ENCODE data around the gene RBM6.
"Not testable (repeated sequence)": the region's sequence is repeated elsewhere in the genome, so short reads cannot be mapped to it uniquely, and the experiment has no call there.

RBM6 gene, protein sequence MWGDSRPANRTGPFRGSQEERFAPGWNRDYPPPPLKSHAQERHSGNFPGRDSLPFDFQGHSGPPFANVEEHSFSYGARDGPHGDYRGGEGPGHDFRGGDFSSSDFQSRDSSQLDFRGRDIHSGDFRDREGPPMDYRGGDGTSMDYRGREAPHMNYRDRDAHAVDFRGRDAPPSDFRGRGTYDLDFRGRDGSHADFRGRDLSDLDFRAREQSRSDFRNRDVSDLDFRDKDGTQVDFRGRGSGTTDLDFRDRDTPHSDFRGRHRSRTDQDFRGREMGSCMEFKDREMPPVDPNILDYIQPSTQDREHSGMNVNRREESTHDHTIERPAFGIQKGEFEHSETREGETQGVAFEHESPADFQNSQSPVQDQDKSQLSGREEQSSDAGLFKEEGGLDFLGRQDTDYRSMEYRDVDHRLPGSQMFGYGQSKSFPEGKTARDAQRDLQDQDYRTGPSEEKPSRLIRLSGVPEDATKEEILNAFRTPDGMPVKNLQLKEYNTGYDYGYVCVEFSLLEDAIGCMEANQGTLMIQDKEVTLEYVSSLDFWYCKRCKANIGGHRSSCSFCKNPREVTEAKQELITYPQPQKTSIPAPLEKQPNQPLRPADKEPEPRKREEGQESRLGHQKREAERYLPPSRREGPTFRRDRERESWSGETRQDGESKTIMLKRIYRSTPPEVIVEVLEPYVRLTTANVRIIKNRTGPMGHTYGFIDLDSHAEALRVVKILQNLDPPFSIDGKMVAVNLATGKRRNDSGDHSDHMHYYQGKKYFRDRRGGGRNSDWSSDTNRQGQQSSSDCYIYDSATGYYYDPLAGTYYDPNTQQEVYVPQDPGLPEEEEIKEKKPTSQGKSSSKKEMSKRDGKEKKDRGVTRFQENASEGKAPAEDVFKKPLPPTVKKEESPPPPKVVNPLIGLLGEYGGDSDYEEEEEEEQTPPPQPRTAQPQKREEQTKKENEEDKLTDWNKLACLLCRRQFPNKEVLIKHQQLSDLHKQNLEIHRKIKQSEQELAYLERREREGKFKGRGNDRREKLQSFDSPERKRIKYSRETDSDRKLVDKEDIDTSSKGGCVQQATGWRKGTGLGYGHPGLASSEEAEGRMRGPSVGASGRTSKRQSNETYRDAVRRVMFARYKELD

DNA sequence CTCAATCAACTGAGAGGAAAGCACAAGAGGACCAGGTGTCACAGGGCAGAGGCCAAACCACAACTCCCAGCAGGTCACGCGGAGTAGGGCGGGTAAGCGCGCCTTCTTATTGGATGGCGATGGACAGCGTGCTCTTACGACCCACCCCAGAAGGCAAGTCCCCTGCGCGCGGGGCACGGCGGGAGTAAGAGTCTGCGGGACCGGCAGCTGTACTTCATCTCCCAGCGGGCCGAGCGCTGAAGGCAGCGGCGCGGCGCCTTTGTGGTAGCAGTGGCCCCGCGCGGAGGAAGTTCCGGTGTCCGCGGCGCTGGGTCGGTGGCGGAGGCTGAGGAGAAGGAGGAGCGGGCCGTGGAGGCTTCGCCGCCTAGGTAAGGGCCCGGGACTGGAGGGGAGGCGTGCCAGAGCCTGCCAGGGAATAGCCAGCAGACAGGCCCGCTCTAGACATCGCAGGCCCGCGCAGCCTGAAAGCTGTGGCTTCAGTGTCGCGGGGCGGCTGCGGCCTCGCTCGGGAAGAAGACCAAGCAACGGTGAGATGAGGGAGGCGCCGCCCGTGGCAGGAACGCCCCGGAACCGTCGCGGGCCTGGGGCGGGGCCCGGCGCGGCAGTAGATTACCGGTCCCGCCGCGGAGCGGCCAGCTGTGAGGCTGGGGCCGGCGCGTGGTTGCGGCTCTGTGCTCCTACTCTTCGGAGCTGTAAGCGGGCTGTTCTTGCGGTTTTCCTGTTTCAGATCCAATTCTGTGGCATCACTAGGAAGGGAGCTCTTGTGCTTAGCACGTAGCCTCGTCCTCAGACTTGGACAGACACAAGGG is at the start of gene RBM6:
RBM6 (plus strand) TSS at position 293 of the 809 bp plus-strand sequence. CDS start 22,492 bp downstream, outside the sequence.
- peak; percentile 95 for DNase-seq

DNA sequence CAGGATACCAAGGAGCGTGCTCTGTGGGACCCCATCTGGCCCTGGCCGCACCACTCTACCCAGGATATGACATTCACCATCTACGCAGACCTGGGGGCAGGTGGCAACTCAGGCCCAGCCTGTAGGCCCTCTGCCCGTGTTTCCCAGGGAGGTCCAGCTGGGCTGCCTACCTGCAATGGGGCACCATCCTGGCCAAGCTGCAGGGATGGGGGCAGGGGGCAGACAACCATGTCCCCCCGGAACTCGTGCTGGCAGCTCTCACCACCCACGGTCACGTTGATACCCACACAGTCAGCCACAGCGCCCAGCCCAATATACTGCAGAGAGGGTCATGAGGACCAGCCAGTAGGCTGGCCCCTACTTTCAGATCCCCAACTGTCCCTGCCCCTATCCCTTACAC is 44.2 kb upstream of the RBM6 start:
- DNase-seq, result no peak

DNA sequence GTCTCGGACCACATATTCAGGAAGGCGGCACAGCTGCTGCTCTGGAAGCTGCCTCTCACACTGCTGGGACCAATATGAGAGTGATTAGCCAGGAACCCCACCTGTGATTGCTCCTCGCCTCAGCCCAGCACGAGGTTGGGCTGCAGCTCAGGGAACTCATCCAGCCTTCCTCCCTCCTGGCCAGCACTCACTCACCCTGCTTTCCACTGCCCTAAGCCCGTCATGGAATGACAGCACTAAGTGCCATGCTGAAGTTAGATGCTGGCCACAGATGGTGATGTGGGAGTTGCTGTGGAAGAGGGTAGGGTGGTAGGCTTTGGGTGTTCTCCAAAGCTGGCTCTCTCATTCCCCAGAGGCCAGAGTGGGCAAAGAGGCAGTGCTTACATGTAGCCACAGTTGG is 43.6 kb upstream of the RBM6 start:
- no peak for DNase-seq

DNA sequence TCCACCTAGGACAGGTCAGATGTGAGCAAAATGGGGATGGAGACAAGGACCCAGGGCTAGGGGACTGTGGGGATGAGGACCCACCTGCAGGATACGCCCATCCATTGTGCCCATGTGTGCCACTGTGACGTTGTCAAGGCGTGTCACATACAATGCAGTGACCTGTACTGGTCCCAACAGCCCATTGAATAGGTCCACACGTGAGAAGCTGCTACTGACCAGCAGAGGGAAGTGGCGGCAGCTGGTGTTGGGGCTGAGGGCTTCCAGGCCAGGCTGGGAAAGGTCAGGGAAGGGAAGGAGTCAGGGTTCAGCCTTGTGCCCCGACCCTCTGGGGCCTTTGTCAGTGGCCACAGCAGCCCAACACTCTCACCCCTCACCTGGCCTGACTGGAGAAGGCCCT is 41.0 kb upstream of the RBM6 start:
- no peak for DNase-seq

DNA sequence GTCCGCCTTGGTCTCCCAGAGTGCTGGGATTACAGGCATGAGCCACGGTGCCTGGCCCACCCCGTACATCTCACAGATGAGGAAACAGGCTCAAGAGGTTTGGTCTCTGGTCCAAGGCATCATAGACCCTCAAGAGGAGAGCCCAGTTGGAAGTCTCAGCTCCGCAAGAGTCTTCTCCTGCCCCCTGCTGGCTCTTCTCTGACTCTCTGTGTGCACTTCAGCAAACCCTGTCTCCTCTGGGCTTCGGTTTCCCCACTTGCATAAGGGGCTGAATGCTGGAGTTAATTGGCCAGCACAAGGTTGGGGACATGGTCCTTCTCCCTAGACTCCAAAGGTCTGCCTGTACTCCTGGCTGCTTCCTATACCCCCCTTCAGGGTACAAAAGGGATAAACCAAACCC is 40.1 kb upstream of the RBM6 start:
- no peak for DNase-seq

DNA sequence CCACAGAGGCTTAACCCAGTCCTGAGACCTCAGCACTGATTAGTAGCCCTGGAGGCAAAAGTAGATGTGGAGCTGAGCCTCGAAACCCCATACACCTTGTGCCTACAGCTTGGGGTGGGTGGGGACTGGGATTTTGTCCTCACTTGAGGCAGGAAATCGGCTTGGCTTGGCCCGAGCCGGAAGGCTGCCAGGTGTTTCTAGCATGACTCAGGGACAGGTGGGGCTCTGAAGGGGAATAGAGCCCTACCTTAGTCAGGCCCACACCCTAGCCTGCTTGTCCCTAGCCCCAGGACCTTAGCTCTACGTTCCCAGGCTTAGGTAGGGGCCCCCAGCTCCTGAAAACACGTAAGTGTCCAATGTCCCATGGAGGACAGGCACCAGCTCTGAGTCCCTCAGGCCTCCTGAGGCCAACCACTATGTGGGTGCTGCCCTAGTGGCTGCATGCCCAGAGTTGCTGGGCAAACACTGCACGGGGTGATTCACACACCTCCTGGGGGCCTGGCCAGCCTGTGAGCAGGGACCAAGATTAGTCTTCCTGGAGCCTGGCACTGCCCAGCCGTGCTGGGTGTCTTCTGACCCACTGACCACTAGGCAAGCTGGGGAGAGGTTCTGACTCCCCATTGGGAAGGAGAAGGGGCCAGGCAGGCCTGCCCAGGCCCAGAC is 39.3 kb upstream of the RBM6 start:
- no peak for DNase-seq

DNA sequence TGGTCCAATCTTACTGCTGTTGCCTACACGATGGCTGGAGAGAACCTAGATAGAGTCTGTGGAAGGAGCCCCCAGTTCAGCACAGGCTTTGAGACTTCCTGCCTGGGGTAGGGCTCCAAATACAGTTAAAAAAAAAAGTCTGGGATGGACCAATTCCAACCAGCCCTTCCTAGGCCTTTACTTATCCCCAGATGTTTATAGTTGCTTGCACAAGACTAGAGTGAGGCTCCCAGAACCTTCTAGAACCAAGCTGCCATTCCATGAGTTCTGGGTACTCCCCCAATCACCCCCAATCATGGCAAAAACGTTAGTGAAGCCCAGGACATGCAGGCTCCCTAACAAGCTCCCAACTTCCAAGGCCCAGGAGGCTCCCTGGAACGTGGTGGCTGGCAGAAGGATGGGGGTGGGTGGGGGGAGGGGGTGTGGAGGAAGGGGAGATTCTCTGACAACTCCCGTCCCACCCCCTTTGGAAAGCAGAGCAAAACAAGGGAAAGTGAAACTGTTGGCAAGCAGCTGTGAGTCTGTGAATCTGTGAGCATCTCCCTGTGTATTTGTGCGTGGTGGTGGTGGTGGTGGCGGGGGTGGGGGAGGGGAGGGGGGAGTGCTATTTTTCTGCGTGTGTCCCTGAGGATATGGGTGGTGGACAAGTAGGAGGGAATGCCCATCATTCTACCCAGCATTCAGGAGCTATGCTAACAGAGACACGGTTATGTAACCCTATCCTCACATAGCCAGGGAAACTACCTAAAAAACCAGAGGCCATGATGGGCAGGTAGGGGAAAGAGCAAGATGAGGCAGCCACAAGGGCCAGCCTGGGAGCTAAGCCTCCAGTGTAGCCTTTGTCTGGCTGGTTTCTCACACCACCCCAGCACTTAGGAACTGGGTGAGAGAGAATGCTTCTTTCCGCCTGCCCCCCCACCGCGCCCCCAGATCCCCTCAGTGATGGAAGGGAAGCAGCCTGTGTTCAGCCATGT is 38.3 kb upstream of the RBM6 start:
- DNase-seq, result no peak

DNA sequence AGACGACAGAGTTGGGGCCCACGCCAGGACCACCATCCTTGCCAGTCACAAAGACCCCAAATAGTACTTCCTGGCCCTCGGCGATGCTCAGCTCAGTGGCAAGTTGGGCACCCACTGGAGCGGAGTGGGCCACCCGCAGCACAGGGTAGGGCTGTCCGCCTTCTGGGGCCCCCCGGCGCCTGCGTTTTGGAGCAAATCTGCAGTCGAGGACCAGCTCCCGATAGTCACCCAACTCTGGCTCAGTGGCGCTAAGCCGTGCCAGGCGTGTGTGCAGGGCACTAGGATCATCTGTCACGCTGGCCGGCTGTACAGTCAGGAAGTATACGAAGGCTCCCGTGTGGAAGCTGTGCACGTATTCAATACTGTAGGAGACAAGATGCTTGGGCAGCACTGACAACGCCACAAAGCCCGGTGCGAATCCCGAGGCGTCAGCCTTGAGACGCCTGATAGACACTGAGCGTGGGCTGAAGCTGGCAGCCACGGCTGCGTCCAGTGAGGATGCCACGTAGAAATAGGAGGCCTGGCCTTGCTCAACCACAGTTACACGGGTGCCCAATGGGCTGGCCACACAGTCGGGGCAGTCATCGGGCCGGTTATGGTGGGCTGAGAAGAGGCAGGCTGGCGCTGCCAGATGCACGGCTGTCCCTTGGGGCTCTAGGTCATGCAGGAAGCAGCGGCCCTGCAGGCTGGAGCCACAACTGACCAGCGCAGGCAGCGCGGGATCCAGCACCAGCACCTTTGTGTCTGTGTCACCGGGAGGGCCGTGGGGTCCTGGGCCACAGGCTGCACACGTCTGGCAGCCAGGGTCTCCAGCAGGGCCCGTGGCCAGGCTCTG is 37.2 kb upstream of the RBM6 start:
- DNase-seq, result no peak

DNA sequence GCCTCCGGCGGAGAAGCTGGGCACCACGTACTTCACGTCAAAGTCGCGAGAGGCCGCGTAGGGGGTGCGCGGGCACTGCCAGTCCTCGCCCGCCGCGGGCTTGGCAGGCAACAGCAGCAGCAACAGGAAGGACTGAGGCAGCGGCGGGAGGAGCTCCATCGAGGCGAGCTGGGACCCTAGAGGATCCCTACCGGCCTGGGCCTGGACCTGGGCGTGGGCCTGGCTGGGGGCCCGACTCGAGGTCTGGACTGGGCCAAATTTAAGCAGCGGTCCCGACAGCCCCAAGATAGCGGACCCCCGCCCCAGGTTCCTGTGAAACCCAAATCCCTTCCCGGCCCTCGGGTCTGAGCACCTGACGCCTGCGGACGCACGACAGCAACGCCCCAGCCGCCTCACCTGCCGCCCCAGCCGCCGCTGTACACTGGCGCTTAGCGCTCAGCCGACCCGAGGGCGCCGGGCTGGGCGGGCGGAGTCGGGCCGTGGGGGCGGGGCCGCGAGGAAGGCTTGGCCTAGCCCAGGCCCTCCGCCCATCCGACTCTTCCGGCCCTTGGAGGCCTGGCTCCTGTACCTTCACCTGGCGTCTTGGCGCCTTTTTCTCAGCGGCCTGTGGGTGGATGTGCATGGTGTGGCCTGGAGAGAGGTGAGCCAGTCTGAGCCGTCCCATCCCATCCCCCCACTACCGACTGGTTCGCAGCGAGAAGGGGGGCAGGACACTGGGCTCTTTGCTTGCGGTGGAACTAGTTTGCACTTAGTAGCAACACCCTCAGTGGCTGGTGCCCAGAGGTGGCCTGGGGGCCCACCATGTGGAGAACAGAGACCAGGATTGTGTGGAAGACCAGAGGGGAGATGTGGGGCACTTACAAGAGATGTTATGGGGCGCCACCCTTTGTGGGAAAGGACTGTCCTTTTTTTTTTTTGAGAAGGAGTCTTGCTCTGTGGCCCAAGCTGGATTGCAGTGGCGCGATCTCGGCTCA is 36.2 kb upstream of the RBM6 start, which contains the start of gene MST1R:
MST1R (minus strand) TSS at position 423 of the 974 bp plus-strand sequence; CDS start at position 159, 264 bp downstream.
- peak; percentile 77 for DNase-seq

DNA sequence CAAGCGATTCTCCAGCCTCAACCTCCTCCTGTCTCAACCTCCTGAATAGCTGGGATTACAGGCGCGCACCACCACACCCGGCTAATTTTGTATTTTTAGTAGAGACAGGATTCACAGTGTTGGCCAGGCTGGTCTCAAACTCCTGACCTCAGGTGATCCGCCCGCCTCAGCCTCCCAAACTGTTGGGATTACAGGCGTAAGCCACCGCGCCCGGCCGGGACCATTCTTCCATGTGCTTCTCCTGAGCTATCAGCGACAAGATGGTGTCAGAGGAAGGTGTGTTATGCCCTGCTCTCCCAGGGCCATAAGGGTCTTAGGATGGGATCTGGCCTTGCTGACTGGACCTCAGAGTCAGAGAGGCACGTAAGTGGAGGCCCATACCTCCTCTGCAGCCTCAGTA is 35.5 kb upstream of the RBM6 start:
- DNase-seq, result not testable (repeated sequence)

DNA sequence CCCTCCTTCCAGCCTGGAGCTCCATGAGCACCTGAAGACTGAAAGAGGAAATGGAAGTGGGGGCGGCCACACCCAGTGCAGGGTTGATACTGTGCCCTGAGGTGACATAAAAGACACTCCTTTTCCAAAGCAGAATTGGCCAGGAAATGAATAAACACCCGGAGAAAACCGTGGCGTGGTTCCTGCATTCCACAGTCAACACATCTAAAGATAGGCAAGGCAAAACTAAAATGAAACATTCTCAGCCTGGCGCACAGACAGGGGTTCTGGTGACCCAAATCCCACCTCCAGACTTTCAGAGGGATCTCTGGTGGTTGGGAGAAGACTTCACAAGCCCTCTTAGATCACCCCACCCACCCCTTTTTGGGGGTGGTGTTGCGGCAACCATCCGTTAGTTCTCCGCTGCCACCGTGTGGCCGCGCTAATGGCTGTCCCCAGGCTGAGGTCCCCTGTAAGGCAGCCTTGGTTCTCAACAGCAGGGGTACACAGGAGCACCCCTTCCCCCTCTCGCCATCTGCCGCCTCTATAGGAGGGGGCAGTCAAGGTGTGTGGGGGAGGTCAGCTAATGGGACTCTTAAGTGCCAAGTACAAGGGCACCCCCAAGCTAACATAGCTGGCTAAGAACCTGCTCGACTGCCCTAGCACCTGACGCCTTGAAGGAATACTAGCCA is 33.7 kb upstream of the RBM6 start:
- peak; percentile 59 for DNase-seq

DNA sequence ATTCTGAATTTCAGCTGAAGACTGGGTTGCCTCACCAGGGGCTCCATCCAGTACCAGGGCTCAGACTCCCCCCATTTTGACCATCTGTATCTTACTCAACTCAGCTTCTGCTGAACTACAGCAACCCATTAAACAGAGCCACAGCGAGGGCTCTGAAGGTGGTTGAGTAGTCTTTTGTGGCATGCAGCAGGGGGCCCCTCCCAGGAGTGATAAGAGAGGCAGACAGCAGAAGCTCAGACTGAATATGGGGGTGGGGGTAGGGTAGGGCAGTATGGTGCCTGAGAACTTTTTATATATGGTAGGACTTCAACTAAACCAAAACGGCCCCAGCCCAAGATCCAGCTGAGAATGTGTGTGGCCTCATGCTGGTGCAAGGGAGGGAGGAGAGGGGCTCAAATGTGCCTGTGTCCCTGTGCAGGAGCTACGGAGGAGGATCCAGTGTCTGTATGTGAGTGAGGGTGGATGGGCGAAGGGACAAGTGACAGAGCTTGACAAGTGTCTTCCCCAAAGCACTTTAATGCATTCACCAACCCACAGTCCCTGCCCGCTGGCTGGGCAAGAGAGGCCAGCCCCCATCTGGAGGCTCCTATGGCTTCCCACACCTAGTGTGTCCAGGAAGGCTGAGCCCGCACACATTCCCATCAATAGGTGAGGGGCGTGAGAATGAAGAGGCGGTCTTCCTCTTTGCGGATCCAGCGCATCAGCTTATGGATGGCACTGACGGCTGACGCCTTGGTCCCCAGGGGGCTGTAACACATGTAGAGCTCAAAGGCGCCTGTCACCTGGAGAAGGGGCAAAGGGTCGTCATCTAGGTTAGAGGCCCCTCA is 31.4 kb upstream of the RBM6 start:
- no peak for DNase-seq

DNA sequence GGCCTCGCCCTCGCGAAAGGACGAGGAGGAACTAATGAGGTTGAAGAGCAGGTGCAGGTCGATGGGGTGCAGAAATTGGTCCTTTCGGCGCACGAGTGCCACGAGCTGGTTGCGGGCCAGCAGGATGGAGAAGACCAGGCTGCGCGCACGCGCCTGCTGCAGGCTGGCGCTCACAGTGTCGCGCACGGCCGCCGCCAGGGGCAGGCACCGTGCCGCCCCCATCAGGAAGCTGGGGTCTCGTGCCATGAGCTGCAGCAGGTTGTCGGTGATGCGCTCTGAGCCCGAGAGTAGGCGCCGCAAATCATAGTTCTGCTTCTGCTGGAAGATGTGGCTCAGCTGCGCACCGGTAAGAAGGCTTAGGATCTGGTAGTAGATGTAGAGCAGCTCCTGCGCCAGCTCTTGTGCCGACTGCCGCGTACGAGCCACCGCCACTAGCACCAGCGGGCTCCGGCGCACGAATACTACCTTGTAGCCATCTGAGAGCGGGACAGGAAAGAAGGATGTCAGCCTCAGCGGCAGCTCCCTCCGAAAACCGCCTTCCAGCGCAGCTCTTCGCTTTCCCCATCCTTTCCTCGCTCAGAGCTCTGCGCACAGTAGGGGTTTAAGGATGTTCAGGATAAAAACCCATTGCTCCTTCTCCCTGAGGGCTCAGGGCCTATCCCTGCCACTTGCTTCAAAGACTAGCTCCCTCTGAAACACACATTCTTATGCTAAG is 29.4 kb upstream of the RBM6 start:
- no peak for DNase-seq

DNA sequence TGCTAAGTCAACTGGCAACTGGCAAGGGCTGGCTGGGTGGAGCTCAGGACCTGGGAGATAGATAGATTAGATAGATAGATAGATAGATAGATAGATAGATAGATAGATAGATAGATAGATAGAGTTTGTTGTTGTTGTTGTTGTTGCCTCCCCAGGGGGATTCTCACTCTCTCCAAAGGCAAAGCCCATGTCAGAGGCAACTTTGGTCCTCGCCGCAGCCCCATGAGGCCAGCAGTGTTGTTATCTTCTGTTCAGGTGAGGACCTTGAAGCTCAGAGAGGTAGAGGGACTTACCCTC is 28.9 kb upstream of the RBM6 start:
- DNase-seq, result no peak

DNA sequence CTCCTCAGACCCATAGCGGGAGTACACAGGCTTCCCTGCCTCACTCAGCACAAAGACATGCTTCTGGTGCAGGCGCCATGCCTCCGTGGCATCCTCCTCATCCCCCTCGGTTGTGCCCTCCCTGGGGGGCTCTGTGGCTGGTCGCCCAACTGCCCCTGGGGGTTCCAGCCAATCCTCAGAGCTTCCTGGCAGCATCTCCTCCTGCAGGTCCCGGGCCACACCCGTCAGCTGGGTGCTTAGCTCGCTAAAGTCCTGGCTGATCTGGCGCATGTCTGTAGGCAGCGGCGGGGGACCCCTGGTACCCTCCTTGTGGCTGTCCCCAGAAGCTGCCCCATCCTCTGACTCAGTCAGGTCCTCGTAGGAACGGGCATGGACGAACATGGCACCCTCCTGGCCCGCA is 28.3 kb upstream of the RBM6 start:
- no peak for DNase-seq

DNA sequence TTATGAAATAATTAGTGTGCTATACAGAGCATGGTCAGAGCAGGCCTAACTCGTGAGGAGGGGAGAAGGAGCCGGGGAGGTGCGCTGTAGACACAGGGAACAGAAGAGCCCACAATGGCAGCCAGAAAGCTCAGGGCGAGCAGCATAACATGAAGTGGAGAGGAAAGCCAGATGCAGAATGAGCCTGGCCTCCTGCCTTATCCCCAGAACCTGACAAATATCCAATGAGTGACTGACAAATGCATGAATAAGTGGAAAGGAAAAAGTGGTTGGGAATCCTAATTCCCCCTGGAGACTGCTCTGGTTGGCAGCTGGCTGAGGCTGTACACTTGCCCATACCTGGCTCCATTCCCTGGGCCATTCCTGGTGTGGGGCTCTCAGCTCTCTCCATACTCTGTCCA is 27.1 kb upstream of the RBM6 start:
- DNase-seq, result no peak
